Liver (tissue), 3 donors: ENCODE data around the gene ABCC11.
A peak's percentile ranks its signal among the peaks of the same experiment; 100 is the strongest.

Experiments used
- ATF3 ChIP-seq: IDR thresholded peaks from 2 replicates; pipeline ENCODE4 v1.6.1; 2016; ENCODE audit warnings: antibody characterized with exemption
- CTCF ChIP-seq: fragments of 150-350 bp; IDR thresholded peaks from 2 replicates; pipeline ENCODE4 v1.5.1; 2017; ENCODE audit warnings: improper control_type of control experiment, low read depth, low read length; ENCODE audit not compliant: missing input control
- EGR1 ChIP-seq, 2 donors: IDR thresholded peaks; 2 replicates each; pipeline ENCODE4 v1.6.1; 2016 to 2018; ENCODE audit warnings: antibody characterized with exemption in 2 of 2, low read depth in 2 of 2
- FOXA1 ChIP-seq: IDR thresholded peaks from 2 replicates; pipeline ENCODE4 v1.6.1; 2016; ENCODE audit warnings: antibody characterized with exemption
- FOXA2 ChIP-seq: IDR thresholded peaks from 2 replicates; pipeline ENCODE4 v1.6.1; 2016; ENCODE audit warnings: antibody characterized with exemption
- GABPA ChIP-seq, 2 donors: IDR thresholded peaks in 1 of 2; conservative IDR thresholded peaks in 1 of 2; 2 replicates each; pipeline ENCODE4 v1.6.1; 2016; ENCODE audit warnings: antibody characterized with exemption in 2 of 2, mild to moderate bottlenecking in 1 of 2, moderate library complexity in 1 of 2
- HNF4A ChIP-seq, 2 donors: conservative IDR thresholded peaks; 2 replicates each; pipeline ENCODE4 v1.6.1; 2016; ENCODE audit warnings: antibody characterized with exemption in 2 of 2, mild to moderate bottlenecking in 2 of 2
- JUND ChIP-seq, 2 donors: IDR thresholded peaks; 2 replicates each; pipeline ENCODE4 v1.6.1; 2016; ENCODE audit warnings: antibody characterized with exemption in 2 of 2
- MAX ChIP-seq: IDR thresholded peaks from 2 replicates; pipeline ENCODE4 v1.6.1; 2016; ENCODE audit warnings: antibody characterized with exemption
- NR2F2 ChIP-seq: IDR thresholded peaks from 2 replicates; pipeline ENCODE4 v1.6.1; 2016; ENCODE audit warnings: antibody characterized with exemption
- RAD21 ChIP-seq, 2 donors: IDR thresholded peaks; 2 replicates each; pipeline ENCODE4 v1.6.1; 2016; ENCODE audit warnings: antibody characterized with exemption in 2 of 2, mild to moderate bottlenecking in 2 of 2
- REST ChIP-seq: IDR thresholded peaks from 2 replicates; pipeline ENCODE4 v1.6.1; 2016; ENCODE audit warnings: antibody characterized with exemption, mild to moderate bottlenecking
- SP1 ChIP-seq: IDR thresholded peaks from 2 replicates; pipeline ENCODE4 v1.6.1; 2018; ENCODE audit warnings: antibody characterized with exemption, mild to moderate bottlenecking
- TAF1 ChIP-seq: conservative IDR thresholded peaks from 2 replicates; pipeline ENCODE4 v1.6.1; 2016; ENCODE audit warnings: antibody characterized with exemption, mild to moderate bottlenecking
- donor health status: healthy.
- donor health status: healthy.

- TF ChIP-seq FOXA1 (peak; percentile 83), CTCF (no peak), RAD21 (IDR thresholded peaks at IDR 0.05) (peak; percentile 48 to 63), FOXA2 (peak; percentile 73), MAX (peak; percentile 97), HNF4A (conservative IDR thresholded peaks at IDR 0.05) (peak; percentile 99), TAF1 (peak; percentile 78), GABPA (IDR thresholded peaks at IDR 0.05 in 1 of 2, conservative IDR thresholded peaks at IDR 0.05 in 1 of 2) (peak in 1 of 2 donors; percentile 56), NR2F2 (peak; percentile 76), REST (peak; percentile 90), SP1 (peak; percentile 100), JUND (IDR thresholded peaks at IDR 0.05) (peak; percentile 90 to 94), EGR1 (IDR thresholded peaks at IDR 0.05; ENCODE audit: low read depth in 2 of 2) (peak; percentile 77 to 96), ATF3 (peak; percentile 88)
Measured at GRCh38 chr16:48203974-48204824, 43.1 kb downstream of the ABCC11 start.
